Neural progenitor cell (in vitro differentiated cells): ENCODE results near the gene CLCN6. TPM values are rescaled to one million over a fixed set of nuclear protein-coding genes. Genes with fewer than 3 reads are reported as not detected.

Source experiments
- DNase-seq: peaks from one replicate; pipeline ENCODE4 v3.0.0-alpha.2; 2016; ENCODE audit warnings: low spot score
- H2AFZ ChIP-seq: fragments of 200-600 bp; sonication (generic); replicated peaks from 2 replicates; pipeline ENCODE4 v1.6.1; 2016; ENCODE audit warnings: antibody characterized with exemption
- H3F3A ChIP-seq: fragments of 200-600 bp; sonication (generic); 2 replicates; pipeline ENCODE4 v1.6.1; 2016; ENCODE audit warnings: antibody characterized with exemption, low read depth
- H3K27ac ChIP-seq: fragments of 200-600 bp; sonication (generic); 2 replicates; pipeline ENCODE4 v1.5.1; 2016; ENCODE audit warnings: mild to moderate bottlenecking
- H3K27me3 ChIP-seq: fragments of 200-600 bp; sonication (generic); 2 replicates; pipeline ENCODE4 v1.6.1; 2016; ENCODE audit warnings: mild to moderate bottlenecking, moderate library complexity
- H3K36me3 ChIP-seq: fragments of 200-600 bp; sonication (generic); 2 replicates; pipeline ENCODE4 v1.5.1; 2016
- H3K4me1 ChIP-seq: fragments of 200-600 bp; sonication (generic); 2 replicates; pipeline ENCODE4 v1.6.1; 2016; ENCODE audit warnings: mixed run types
- H3K4me2 ChIP-seq: fragments of 200-600 bp; sonication (generic); 2 replicates; pipeline ENCODE4 v1.6.1; 2016
- H3K4me3 ChIP-seq: fragments of 200-600 bp; sonication (generic); 2 replicates; pipeline ENCODE4 v1.5.1; 2016
- H3K79me2 ChIP-seq: fragments of 200-600 bp; sonication (generic); 2 replicates; pipeline ENCODE4 v1.6.1; 2016; ENCODE audit warnings: low read depth
- H3K9ac ChIP-seq: fragments of 200-600 bp; sonication (generic); 2 replicates; pipeline ENCODE4 v1.6.1; 2016
- H3K9me3 ChIP-seq: fragments of 200-600 bp; sonication (generic); 2 replicates; pipeline ENCODE4 v1.5.1; 2016; ENCODE audit warnings: low read depth
- H4K20me1 ChIP-seq: fragments of 200-600 bp; sonication (generic); 2 replicates; pipeline ENCODE4 v1.6.1; 2016; ENCODE audit warnings: low read depth
- H3K27ac Mint-ChIP-seq: 3 replicates; pipeline ENCODE4 v1.8.0; 2021; ENCODE audit warnings: mixed read lengths
- H3K27me3 Mint-ChIP-seq: 2 replicates; pipeline ENCODE4 v1.8.0; 2022; ENCODE audit warnings: low read depth, mild to moderate bottlenecking, inconsistent platforms, moderate library complexity, mixed read lengths; ENCODE audit not compliant: insufficient read depth
- H3K36me3 Mint-ChIP-seq: 3 replicates; pipeline ENCODE4 v1.8.0; 2021; ENCODE audit warnings: mixed read lengths
- H3K4me1 Mint-ChIP-seq: 3 replicates; pipeline ENCODE4 v1.8.0; 2021; ENCODE audit warnings: mixed read lengths
- H3K4me3 Mint-ChIP-seq: 3 replicates; pipeline ENCODE4 v1.8.0; 2021; ENCODE audit warnings: mild to moderate bottlenecking, moderate library complexity, mixed read lengths
- H3K9me3 Mint-ChIP-seq: 3 replicates; pipeline ENCODE4 v1.8.0; 2020; ENCODE audit warnings: mixed read lengths
- EZH2 ChIP-seq: fragments of 200-600 bp; sonication (generic); IDR thresholded peaks from 2 replicates; pipeline ENCODE4 v1.6.1; 2017; ENCODE audit warnings: antibody characterized with exemption, mild to moderate bottlenecking, moderate library complexity
- EZH2phosphoT487 ChIP-seq: fragments of 200-600 bp; sonication (generic); IDR thresholded peaks from 2 replicates; pipeline ENCODE4 v1.6.1; 2017; ENCODE audit warnings: antibody characterized with exemption
- total RNA-seq: library from RNA; depleted of rRNA; stranded (reverse); fragments of >200 nt; gene quantifications from 2 replicates; pipeline ENCODE4 v1.2.3, GENCODE V29; 2015; ENCODE audit warnings: low replicate concordance
- TF ChIP-seq, protein P1 (sequence below): fragments of 200-600 bp; sonication (generic); IDR thresholded peaks from 2 replicates; pipeline ENCODE4 v1.5.1; 2017; ENCODE audit warnings: antibody characterized with exemption, mild to moderate bottlenecking

The CLCN6 gene
- total RNA-seq, 1 donor from 2014 or later = 10.3 TPM

DNA sequence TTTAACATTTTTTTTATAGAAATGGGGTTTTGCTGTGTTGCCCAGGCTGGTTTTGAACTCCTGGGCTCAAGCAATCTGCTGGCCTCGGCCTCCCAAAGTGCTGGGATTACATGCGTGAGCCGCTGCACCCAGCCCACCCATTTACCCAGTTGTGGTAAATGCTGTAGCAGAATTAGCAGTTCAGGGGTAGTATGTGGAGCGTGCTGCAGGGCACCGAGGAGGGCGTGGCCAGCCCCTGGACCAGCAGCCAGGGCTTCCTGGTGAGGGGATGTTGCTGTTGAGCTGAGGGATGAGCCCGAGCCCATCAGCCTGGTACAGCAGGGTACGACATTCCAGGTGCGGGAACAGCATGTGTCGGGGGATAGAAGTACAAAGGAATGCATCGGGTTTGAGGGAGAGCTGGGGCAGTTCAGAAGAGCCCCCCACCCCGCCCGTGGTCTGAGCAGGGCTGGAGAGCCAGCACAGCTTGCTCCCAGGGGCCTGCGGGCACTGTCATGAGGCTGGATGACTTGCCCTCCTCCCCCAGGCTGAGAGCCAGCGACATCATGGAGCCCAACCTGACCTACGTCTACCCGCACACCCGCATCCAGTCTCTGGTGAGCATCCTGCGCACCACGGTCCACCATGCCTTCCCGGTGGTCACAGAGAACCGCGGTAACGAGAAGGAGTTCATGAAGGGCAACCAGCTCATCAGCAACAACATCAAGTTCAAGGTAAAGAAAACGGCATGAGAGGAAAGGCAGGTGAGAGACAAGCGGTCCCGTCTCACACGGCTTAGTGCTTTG, 29.6 kb downstream of the CLCN6 start:
- DNase-seq = no peak
- no peaks in the 10 kb centered on the region for H3K79me2 ChIP-seq
- Mint-ChIP-seq H3K27ac (no peak overlapping the region), H3K36me3 (peaks cover 15% of the 10 kb centered on the region), H3K4me1 (no peaks in the 10 kb centered on the region), H3K9me3 (no peaks in the 10 kb centered on the region), H3K27me3 (peaks cover 2% of the 10 kb centered on the region), H3K4me3 (no peak overlapping the region)
- no peak overlapping the region for H3K27ac ChIP-seq
- peaks cover 8% of the 10 kb centered on the region for H3F3A ChIP-seq
- no peak overlapping the region for H3K4me3 ChIP-seq
- peaks cover 14% of the 10 kb centered on the region for H4K20me1 ChIP-seq
- H3K4me1 ChIP-seq = no peaks in the 10 kb centered on the region
- H3K36me3 ChIP-seq = peaks cover 10% of the 10 kb centered on the region
- no peaks in the 10 kb centered on the region for H3K27me3 ChIP-seq
- H3K9me3 ChIP-seq = no peaks in the 10 kb centered on the region
- no peak overlapping the region for H3K4me2 ChIP-seq
- no peak overlapping the region for H3K9ac ChIP-seq
- TF ChIP-seq EZH2phosphoT487 (no peak), EZH2 (no peak)
- TF ChIP-seq, protein P1, sequence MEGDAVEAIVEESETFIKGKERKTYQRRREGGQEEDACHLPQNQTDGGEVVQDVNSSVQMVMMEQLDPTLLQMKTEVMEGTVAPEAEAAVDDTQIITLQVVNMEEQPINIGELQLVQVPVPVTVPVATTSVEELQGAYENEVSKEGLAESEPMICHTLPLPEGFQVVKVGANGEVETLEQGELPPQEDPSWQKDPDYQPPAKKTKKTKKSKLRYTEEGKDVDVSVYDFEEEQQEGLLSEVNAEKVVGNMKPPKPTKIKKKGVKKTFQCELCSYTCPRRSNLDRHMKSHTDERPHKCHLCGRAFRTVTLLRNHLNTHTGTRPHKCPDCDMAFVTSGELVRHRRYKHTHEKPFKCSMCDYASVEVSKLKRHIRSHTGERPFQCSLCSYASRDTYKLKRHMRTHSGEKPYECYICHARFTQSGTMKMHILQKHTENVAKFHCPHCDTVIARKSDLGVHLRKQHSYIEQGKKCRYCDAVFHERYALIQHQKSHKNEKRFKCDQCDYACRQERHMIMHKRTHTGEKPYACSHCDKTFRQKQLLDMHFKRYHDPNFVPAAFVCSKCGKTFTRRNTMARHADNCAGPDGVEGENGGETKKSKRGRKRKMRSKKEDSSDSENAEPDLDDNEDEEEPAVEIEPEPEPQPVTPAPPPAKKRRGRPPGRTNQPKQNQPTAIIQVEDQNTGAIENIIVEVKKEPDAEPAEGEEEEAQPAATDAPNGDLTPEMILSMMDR = no peak
- H2AFZ ChIP-seq = no peak overlapping the region

DNA sequence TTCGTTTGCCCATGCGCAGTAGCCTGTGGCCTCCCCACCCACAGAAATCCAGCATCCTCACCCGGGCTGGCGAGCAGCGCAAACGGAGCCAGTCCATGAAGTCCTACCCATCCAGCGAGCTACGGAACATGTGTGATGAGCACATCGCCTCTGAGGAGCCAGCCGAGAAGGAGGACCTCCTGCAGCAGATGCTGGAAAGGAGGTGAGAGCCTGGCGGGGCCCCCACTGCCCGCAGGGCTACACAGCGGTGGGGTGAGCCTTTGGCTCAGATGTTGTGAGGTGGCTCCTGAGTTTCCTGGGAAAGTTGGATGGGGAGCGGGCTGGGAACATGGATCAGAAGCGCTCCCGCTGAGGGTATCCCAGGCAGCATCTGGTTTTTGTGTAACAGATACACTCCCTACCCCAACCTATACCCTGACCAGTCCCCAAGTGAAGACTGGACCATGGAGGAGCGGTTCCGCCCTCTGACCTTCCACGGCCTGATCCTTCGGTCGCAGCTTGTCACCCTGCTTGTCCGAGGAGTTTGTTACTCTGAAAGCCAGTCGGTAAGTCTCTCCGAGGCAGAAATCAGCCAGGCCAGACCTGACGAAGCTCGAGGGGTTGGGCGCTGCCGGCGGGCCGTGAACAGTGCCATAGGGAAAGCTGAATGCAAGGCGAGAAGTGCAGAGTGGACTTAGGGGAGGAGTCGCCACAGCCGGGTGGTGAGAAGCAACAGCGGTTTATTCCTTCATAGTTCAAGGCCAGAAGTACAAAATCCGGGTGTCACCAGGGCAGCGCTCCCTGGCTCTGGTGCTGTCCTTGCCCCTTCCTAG, 31.2 kb downstream of the CLCN6 start:
- Mint-ChIP-seq H3K4me3 (no peak overlapping the region), H3K9me3 (no peaks in the 10 kb centered on the region), H3K27ac (no peak overlapping the region), H3K27me3 (peaks cover 2% of the 10 kb centered on the region), H3K36me3 (peaks cover 21% of the 10 kb centered on the region), H3K4me1 (no peaks in the 10 kb centered on the region)
- DNase-seq = no peak
- Histone ChIP-seq H4K20me1 (peaks cover 14% of the 10 kb centered on the region), H3K27me3 (no peaks in the 10 kb centered on the region), H3F3A (peaks cover 8% of the 10 kb centered on the region), H3K9ac (no peak overlapping the region), H3K4me1 (no peaks in the 10 kb centered on the region), H3K27ac (no peak overlapping the region), H2AFZ (no peak overlapping the region), H3K79me2 (no peaks in the 10 kb centered on the region), H3K4me2 (no peak overlapping the region), H3K9me3 (no peaks in the 10 kb centered on the region), H3K36me3 (peaks cover 10% of the 10 kb centered on the region), H3K4me3 (no peak overlapping the region)
- TF ChIP-seq EZH2 = no peak
- TF ChIP-seq EZH2phosphoT487 = no peak
- TF ChIP-seq, protein P1 = no peak

DNA sequence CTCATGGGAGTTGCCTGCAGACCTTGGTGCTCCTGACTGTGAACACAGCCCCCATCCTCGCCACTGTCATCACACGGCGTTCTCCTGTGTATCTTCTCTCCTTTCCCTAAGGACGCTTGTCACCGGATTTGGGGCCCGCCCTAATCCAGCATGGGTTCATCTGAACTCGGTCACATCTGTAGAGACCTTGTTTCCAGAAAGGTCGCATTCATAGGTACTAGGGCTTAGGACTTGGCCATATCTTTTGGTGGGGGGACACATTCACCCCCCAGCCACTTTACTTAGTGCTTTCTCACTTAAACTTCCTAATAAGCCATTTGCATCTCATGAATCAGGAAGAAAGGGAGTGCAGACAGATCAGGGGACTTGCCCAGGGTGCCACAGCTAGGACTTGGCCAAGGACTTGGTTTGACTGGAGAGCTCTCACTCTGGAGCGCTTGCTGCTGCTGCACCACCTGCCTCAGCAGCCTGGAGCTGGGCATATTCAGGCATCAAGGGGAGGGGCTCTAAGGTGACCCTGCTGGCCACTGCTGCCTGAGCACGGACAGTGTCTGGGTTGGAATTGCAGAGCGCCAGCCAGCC, 31.9 kb downstream of the CLCN6 start:
- peaks cover 14% of the 10 kb centered on the region for H4K20me1 ChIP-seq
- H3K9ac ChIP-seq = no peak overlapping the region
- H3K27ac ChIP-seq = no peak overlapping the region
- no peak for DNase-seq
- TF ChIP-seq EZH2 (no peak), EZH2phosphoT487 (no peak)
- TF ChIP-seq, protein P1 = no peak
- H3K4me3 ChIP-seq = no peak overlapping the region
- H2AFZ ChIP-seq = no peak overlapping the region
- peaks cover 10% of the 10 kb centered on the region for H3K36me3 ChIP-seq
- Mint-ChIP-seq H3K4me1 (no peaks in the 10 kb centered on the region), H3K4me3 (no peak overlapping the region), H3K36me3 (peaks cover 24% of the 10 kb centered on the region), H3K9me3 (no peaks in the 10 kb centered on the region), H3K27me3 (peaks cover 2% of the 10 kb centered on the region), H3K27ac (no peak overlapping the region)
- H3K4me1 ChIP-seq = no peaks in the 10 kb centered on the region
- no peak overlapping the region for H3K4me2 ChIP-seq
- H3K27me3 ChIP-seq = no peaks in the 10 kb centered on the region
- no peaks in the 10 kb centered on the region for H3K79me2 ChIP-seq
- no peaks in the 10 kb centered on the region for H3K9me3 ChIP-seq
- peaks cover 8% of the 10 kb centered on the region for H3F3A ChIP-seq
